ENCODE results near the gene PAPPA2.
"Not testable (repeated sequence)": the region's sequence is repeated elsewhere in the genome, so short reads cannot be mapped to it uniquely, and the experiment has no call there.

Gene PAPPA2

DNA sequence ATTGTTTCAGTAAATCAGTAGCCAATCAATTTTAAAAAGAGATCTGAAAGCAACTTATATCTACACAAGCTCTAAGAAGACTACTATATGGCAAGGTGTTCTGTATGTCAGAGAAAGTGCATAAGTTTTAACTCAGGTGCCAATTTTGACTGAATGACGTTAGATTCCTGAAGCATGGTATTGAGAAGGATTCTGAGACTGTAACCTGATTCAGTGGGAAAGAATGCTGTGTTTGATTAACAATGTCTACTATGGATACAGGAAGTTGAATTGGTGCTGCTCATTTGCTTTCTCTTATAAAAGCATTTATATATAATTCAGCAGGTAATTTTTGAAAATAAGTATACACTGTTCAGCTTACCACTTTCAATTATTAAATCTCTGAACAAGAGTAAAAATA lies 156.3 kb downstream of the PAPPA2 start:
- TF ChIP-seq, protein P1, sequence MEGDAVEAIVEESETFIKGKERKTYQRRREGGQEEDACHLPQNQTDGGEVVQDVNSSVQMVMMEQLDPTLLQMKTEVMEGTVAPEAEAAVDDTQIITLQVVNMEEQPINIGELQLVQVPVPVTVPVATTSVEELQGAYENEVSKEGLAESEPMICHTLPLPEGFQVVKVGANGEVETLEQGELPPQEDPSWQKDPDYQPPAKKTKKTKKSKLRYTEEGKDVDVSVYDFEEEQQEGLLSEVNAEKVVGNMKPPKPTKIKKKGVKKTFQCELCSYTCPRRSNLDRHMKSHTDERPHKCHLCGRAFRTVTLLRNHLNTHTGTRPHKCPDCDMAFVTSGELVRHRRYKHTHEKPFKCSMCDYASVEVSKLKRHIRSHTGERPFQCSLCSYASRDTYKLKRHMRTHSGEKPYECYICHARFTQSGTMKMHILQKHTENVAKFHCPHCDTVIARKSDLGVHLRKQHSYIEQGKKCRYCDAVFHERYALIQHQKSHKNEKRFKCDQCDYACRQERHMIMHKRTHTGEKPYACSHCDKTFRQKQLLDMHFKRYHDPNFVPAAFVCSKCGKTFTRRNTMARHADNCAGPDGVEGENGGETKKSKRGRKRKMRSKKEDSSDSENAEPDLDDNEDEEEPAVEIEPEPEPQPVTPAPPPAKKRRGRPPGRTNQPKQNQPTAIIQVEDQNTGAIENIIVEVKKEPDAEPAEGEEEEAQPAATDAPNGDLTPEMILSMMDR (conservative IDR thresholded peaks at IDR 0.05; ENCODE audit: low read depth, low read length): no peak
- no peak overlapping the region for H3K4me3 ChIP-seq (ENCODE audit: low read length)
- no peak for DNase-seq (ENCODE audit: low read depth)

DNA sequence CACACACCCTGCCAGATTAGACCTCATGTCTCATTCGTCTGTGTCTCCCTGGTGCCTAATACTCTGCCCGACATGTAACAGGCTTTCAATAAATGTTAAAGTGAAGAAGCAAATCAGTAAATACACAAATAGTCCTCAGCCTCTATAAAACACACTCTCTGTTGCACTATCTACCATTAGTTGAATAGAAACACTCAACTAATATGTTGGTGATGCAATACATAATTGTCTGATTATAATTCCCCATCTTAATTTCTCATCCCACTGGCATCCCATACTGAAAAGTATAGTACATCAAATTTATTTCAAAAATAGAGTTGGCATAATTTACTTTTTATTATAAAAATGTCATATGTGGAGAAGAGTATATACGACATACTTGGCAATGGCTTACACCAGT lies 162.4 kb downstream of the PAPPA2 start:
- no peak overlapping the region for H3K4me3 ChIP-seq (ENCODE audit: low read length)
- DNase-seq (ENCODE audit: low read depth): no peak
- TF ChIP-seq, protein P1 (conservative IDR thresholded peaks at IDR 0.05; ENCODE audit: low read depth, low read length): no peak

DNA sequence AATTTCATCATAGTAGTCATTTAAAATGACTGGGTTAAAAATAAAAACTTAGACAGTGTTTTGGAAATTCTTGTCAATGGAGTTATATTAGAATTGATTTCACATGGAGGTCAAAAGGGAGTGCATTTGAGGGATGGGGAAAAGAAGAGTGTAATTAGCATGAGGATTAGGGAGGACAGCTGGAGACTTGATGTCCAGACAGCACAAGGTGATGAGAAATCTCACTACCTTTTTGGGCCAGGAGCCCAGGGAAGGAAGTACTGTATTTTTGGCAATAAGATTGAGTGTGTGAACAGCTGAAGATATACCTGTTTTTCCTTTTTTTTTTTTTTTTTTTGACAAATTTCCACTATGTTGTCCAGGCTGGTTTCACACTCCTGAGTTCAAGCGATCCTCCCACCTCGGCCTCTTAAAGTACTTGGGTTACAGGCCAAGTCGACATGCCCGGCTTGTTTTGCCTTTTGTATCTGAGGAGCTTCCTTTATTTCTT lies 163.6 kb downstream of the PAPPA2 start:
- H3K4me3 ChIP-seq (ENCODE audit: low read length): no peak overlapping the region
- no peak for DNase-seq (ENCODE audit: low read depth)
- TF ChIP-seq, protein P1 (conservative IDR thresholded peaks at IDR 0.05; ENCODE audit: low read depth, low read length): no peak

DNA sequence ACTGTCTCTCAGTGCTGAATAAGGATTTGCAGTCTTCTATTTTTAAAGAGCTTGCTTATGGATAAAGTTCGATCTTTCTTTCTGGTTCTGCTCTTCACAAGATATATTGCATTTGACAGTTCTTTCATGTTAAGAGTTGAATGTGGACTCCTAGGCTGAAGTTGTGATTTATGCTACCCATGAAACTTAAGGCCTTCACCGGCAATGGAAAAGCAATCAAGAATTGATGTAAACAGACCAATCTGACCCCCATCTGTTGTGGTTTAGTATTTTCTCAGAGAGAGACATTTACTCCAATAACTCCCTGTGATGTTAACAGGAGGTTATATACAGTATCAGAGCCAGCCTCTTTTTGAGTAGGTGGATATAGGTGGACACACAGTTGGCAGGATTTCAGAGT lies 165.8 kb downstream of the PAPPA2 start:
- DNase-seq (ENCODE audit: low read depth): no peak
- no peak overlapping the region for H3K4me3 ChIP-seq (ENCODE audit: low read length)
- TF ChIP-seq, protein P1 (conservative IDR thresholded peaks at IDR 0.05; ENCODE audit: low read depth, low read length): no peak

DNA sequence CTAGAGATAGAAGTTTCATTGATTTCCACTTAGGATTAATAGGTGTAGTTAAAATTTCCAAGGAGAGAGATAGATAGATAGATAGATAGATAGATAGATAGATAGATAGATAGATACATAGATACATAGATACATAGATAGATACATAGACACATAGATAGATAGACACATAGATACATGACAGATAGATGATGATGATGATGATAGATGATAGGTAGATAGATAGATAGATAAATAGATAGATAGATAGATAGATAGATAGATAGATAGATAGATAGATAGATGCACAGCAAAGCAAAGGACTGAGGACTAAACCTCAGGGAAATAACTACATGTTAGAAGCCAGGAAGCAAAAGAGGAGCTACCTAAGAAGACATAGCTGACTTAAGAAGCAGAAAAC lies 171.8 kb downstream of the PAPPA2 start:
- DNase-seq (ENCODE audit: low read depth); H3K4me3 ChIP-seq (ENCODE audit: low read length): not testable (repeated sequence)

DNA sequence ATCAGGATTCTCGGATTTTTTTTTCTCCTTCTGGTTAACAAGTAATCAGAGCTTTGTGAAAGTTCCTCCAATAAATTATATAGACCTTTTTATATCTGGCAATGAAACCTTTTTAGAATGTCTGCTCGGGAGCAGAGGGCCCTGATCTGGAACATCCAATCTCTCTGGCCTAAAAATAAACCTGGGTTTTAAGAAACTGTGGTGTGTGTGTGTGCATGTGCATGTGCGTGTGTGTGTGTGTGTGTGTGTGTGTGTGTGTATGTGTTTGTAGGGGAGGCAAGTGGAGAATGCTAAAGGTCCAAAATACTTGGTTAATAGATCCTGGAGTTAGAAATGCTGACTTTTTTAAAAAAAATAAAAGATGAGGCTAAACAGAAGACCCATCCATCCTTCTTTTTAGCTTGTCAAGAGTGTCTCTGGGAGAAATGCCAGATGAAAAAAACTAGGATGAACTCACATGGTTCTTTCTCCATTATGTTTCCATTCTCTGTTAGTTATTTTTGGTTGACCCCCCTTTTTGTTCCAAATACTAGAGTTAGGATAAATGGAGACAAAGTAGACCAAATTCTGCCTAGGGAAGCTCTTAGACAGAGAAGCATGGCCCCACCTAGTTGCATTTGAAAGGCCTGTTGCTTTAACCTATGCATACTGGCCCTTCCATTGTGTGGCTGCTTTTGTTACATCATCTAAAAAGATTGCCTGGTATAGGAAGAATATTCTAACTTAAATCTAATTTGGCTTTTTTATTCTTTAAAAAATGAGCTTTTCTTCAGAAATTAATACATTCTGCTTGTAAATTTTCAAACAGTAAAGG lies 175.9 kb downstream of the PAPPA2 start:
- DNase-seq (ENCODE audit: low read depth): no peak
- H3K4me3 ChIP-seq (ENCODE audit: low read length): no peak overlapping the region
- TF ChIP-seq, protein P1 (conservative IDR thresholded peaks at IDR 0.05; ENCODE audit: low read depth, low read length): no peak

DNA sequence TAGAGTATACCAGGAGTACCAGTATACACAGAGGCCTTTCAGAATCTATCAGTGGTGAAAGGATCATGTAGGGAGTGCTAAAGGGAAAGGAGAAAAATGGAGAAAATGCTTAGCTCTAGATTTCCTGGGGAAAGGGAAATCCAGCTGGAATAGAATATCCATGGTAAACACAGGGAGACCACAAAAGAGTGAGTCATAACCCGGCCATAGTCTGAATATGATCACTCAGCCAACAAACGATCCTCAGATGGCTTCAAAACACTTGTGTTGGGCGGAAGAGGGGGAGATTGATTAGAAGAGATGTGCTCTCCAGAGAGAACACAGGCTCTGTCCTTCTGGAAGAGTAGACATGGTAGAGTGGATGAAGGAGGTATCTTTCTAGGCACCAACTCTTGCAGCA lies 180.6 kb downstream of the PAPPA2 start:
- DNase-seq (ENCODE audit: low read depth): no peak
- TF ChIP-seq, protein P1 (conservative IDR thresholded peaks at IDR 0.05; ENCODE audit: low read depth, low read length): no peak
- H3K4me3 ChIP-seq (ENCODE audit: low read length): no peak overlapping the region

Data from retinal pigment epithelial cell (primary cell).